ENCODE results near the gene IRX4.

The IRX4 gene

GRCh38 chr5:1926071-1926440, 43.3 kb upstream of the IRX4 start:
- TF ChIP-seq EZH2phosphoT487 (IDR thresholded peaks at IDR 0.05; ENCODE audit: borderline replicate concordance) (no peak), CTCF (conservative IDR thresholded peaks at IDR 0.05; ENCODE audit: low read length) (no peak)
- Histone ChIP-seq H3K27me3 (ENCODE audit: insufficient read depth, low read length, poor library complexity, severe bottlenecking) (peaks cover 6% of the 10 kb centered on the region), H3K4me3 (ENCODE audit: low read length, poor library complexity, severe bottlenecking) (no peak overlapping the region), H4K20me1 (ENCODE audit: insufficient read depth, low read length, poor library complexity, severe bottlenecking) (no peaks in the 10 kb centered on the region), H3K4me1 (ENCODE audit: insufficient read depth, low read length, poor library complexity, severe bottlenecking) (no peaks in the 10 kb centered on the region), H2AFZ (ENCODE audit: low read length) (no peak overlapping the region), H3K9me3 (ENCODE audit: insufficient read depth, low read depth, low read length) (no peaks in the 10 kb centered on the region; the same call in 1 of the 2 replicates), H3F3A (ENCODE audit: low read depth) (no peaks in the 10 kb centered on the region), H3K9ac (ENCODE audit: low read depth, low read length, poor library complexity, severe bottlenecking) (no peak overlapping the region), H3K4me2 (ENCODE audit: low read depth, low read length, poor library complexity, severe bottlenecking) (no peak overlapping the region), H3K36me3 (ENCODE audit: insufficient read depth, low read length) (no peaks in the 10 kb centered on the region), H3K79me2 (ENCODE audit: insufficient read depth, low read length) (no peaks in the 10 kb centered on the region), H3K9me2 (replicated peaks; ENCODE audit: low read depth, low read length) (no peaks in the 10 kb centered on the region)

GRCh38 chr5:1925111-1926070, 42.7 kb upstream of the IRX4 start:
- Histone ChIP-seq H4K20me1 (ENCODE audit: insufficient read depth, low read length, poor library complexity, severe bottlenecking) (no peaks in the 10 kb centered on the region), H3K79me2 (ENCODE audit: insufficient read depth, low read length) (no peaks in the 10 kb centered on the region), H3K9me2 (replicated peaks; ENCODE audit: low read depth, low read length) (no peaks in the 10 kb centered on the region), H3K4me2 (ENCODE audit: low read depth, low read length, poor library complexity, severe bottlenecking) (no peak overlapping the region), H3K4me1 (ENCODE audit: insufficient read depth, low read length, poor library complexity, severe bottlenecking) (no peaks in the 10 kb centered on the region), H3K36me3 (ENCODE audit: insufficient read depth, low read length) (no peaks in the 10 kb centered on the region), H2AFZ (ENCODE audit: low read length) (no peak overlapping the region), H3K4me3 (ENCODE audit: low read length, poor library complexity, severe bottlenecking) (no peak overlapping the region), H3K9ac (ENCODE audit: low read depth, low read length, poor library complexity, severe bottlenecking) (no peak overlapping the region), H3F3A (ENCODE audit: low read depth) (no peaks in the 10 kb centered on the region), H3K9me3 (ENCODE audit: insufficient read depth, low read depth, low read length) (no peaks in the 10 kb centered on the region; the same call in 1 of the 2 replicates), H3K27me3 (ENCODE audit: insufficient read depth, low read length, poor library complexity, severe bottlenecking) (no peaks in the 10 kb centered on the region)
- no peak for TF ChIP-seq CTCF (conservative IDR thresholded peaks at IDR 0.05; ENCODE audit: low read length)
- no peak for TF ChIP-seq EZH2phosphoT487 (IDR thresholded peaks at IDR 0.05; ENCODE audit: borderline replicate concordance)

- Histone ChIP-seq H3K9me2 (replicated peaks; ENCODE audit: low read depth, low read length) (no peaks in the 10 kb centered on the region), H3K27me3 (ENCODE audit: insufficient read depth, low read length, poor library complexity, severe bottlenecking) (no peaks in the 10 kb centered on the region), H3K79me2 (ENCODE audit: insufficient read depth, low read length) (no peaks in the 10 kb centered on the region), H3K4me3 (ENCODE audit: low read length, poor library complexity, severe bottlenecking) (no peak overlapping the region), H3K9ac (ENCODE audit: low read depth, low read length, poor library complexity, severe bottlenecking) (no peak overlapping the region), H2AFZ (ENCODE audit: low read length) (no peak overlapping the region), H3K36me3 (ENCODE audit: insufficient read depth, low read length) (no peaks in the 10 kb centered on the region), H3K4me2 (ENCODE audit: low read depth, low read length, poor library complexity, severe bottlenecking) (no peak overlapping the region), H3K9me3 (ENCODE audit: insufficient read depth, low read depth, low read length) (no peaks in the 10 kb centered on the region; the same call in 1 of the 2 replicates), H4K20me1 (ENCODE audit: insufficient read depth, low read length, poor library complexity, severe bottlenecking) (no peaks in the 10 kb centered on the region), H3K4me1 (ENCODE audit: insufficient read depth, low read length, poor library complexity, severe bottlenecking) (no peaks in the 10 kb centered on the region), H3F3A (ENCODE audit: low read depth) (no peaks in the 10 kb centered on the region)
- TF ChIP-seq EZH2phosphoT487 (IDR thresholded peaks at IDR 0.05; ENCODE audit: borderline replicate concordance) (no peak), CTCF (conservative IDR thresholded peaks at IDR 0.05; ENCODE audit: low read length) (no peak)
These were observed 41.0 kb upstream of the IRX4 start for GRCh38 chr5:1923766-1924165.

Measured in Loucy (cell line).